HepG2 (cell line): ENCODE measurements around the gene IQCH. TPM values are rescaled to one million over a fixed set of nuclear protein-coding genes. Genes with fewer than 3 reads are reported as not detected.

Experiments
- BCL6 ChIP-seq: IDR thresholded peaks from 2 replicates; pipeline ENCODE4 v1.6.1; 2016; ENCODE audit warnings: missing genetic modification reagents, missing compliant biosample characterization
- HMG20B ChIP-seq: conservative IDR thresholded peaks from 2 replicates; pipeline ENCODE4 v1.6.1; 2016; ENCODE audit warnings: missing genetic modification reagents, missing compliant biosample characterization
- KDM1A ChIP-seq: IDR thresholded peaks from 2 replicates; pipeline ENCODE4 v1.6.1; 2016; ENCODE audit warnings: missing compliant biosample characterization
- MLXIP ChIP-seq: sonication (generic); formaldehyde crosslinking; IDR thresholded peaks from 2 replicates; pipeline ENCODE4 v1.9.0; 2021; ENCODE audit warnings: missing genetic modification reagents, borderline replicate concordance
- NCOA2 ChIP-seq: sonication (generic); formaldehyde crosslinking; IDR thresholded peaks from 2 replicates; pipeline ENCODE4 v1.8.0; 2022; ENCODE audit warnings: inconsistent platforms
- RELA ChIP-seq: sonication (generic); formaldehyde crosslinking; IDR thresholded peaks from 2 replicates; pipeline ENCODE4 v1.4.0; 2020; ENCODE audit warnings: missing genetic modification reagents
- RERE ChIP-seq: IDR thresholded peaks from 2 replicates; pipeline ENCODE4 v1.6.1; 2016; ENCODE audit warnings: low read depth, missing genetic modification reagents, missing compliant biosample characterization
- TAF15 ChIP-seq: fragments of 200-400 bp; formaldehyde crosslinking; IDR thresholded peaks from one replicate; pipeline ENCODE4 v1.6.1; 2018; ENCODE audit warnings: mild to moderate bottlenecking, low read depth, low read length; ENCODE audit not compliant: poor library complexity, severe bottlenecking
- TFDP2 ChIP-seq: sonication (generic); formaldehyde crosslinking; IDR thresholded peaks from 2 replicates; pipeline ENCODE4 v1.4.0; 2020; ENCODE audit warnings: missing genetic modification reagents
- ZMYM3 ChIP-seq: sonication (generic); formaldehyde crosslinking; IDR thresholded peaks from 2 replicates; pipeline ENCODE4 v1.5.1; 2020; ENCODE audit warnings: mild to moderate bottlenecking, missing genetic modification reagents
- ZNF251 ChIP-seq: sonication (generic); formaldehyde crosslinking; IDR thresholded peaks from 2 replicates; pipeline ENCODE4 v1.9.0; 2021; ENCODE audit warnings: mild to moderate bottlenecking, missing genetic modification reagents
- ZNF280B ChIP-seq: sonication (generic); formaldehyde crosslinking; IDR thresholded peaks from 2 replicates; pipeline ENCODE4 v1.5.0; 2020; ENCODE audit warnings: missing genetic modification reagents, mild to moderate bottlenecking, borderline replicate concordance
- ZNF550 ChIP-seq: sonication (generic); formaldehyde crosslinking; IDR thresholded peaks from 2 replicates; pipeline ENCODE4 v1.4.0; 2020; ENCODE audit warnings: mild to moderate bottlenecking, missing genetic modification reagents, borderline replicate concordance
- ZNF816 ChIP-seq: sonication (generic); formaldehyde crosslinking; IDR thresholded peaks from 2 replicates; pipeline ENCODE4 v1.8.0; 2022; ENCODE audit warnings: missing genetic modification reagents, mild to moderate bottlenecking, borderline replicate concordance
- ZNF891 ChIP-seq: sonication (generic); formaldehyde crosslinking; IDR thresholded peaks from 2 replicates; pipeline ENCODE4 v1.5.0; 2020; ENCODE audit warnings: mild to moderate bottlenecking, missing genetic modification reagents
- ZSCAN9 ChIP-seq: IDR thresholded peaks from 2 replicates; pipeline ENCODE4 v1.6.1; 2016; ENCODE audit warnings: borderline replicate concordance
- polyA plus RNA-seq, 8 experiments: library from polyadenylated mRNA; depleted of rRNA in 3 of 8; stranded (reverse) in 7 of 8; unstranded in 1 of 8; fragments of >200 nt; fragmentation: Illumina TruSeq in 4 of 8; extraction: Trizol in 4 of 8; gene quantifications; 2 replicates each; pipeline versions ENCODE4 v1.2.1 to v1.2.3, GENCODE V29; 2011 to 2016; ENCODE audit warnings: low read depth in 4 of 8, missing spikeins in 1 of 8, mixed read lengths in 1 of 8; ENCODE audit not compliant: insufficient read depth in 1 of 8
- total RNA-seq, 5 experiments: library from RNA; depleted of rRNA; stranded (reverse); fragments of >200 nt; fragmentation: Illumina TruSeq; extraction: Trizol; gene quantifications; 2 replicates each; pipeline ENCODE4 v1.2.3, GENCODE V29; 2016; ENCODE audit warnings: low read depth in 1 of 5

The IQCH gene
- total and polyA plus RNA-seq, 2 of the 13 experiments (the other 11 are each of a cell fraction or from before 2014, with no cell fraction given): 0.16 to 0.55 TPM

- TF ChIP-seq RERE (CRISPR knock-in tag) (no peak), ZNF280B (no peak), TAF15 (no peak), RELA (CRISPR knock-in tag) (0 out of 2 replicates have a peak, but pooled peaks have one; percentile 8), HMG20B (CRISPR knock-in tag) (no peak), ZNF816 (no peak), ZNF550 (CRISPR knock-in tag) (no peak), BCL6 (CRISPR knock-in tag) (0 out of 2 replicates have a peak, but pooled peaks have one; percentile 3), KDM1A (CRISPR knock-in tag) (no peak), ZNF891 (CRISPR knock-in tag) (no peak), ZSCAN9 (CRISPR knock-in tag) (no peak), NCOA2 (CRISPR knock-in tag) (no peak), ZMYM3 (CRISPR knock-in tag) (0 out of 2 replicates have a peak, but pooled peaks have one; percentile 0), TFDP2 (CRISPR knock-in tag) (no peak), ZNF251 (CRISPR knock-in tag) (no peak), MLXIP (no peak)
Measured at GRCh38 chr15:67521783-67522568, 267.4 kb downstream of the IQCH start (continued).
